HepG2 (cell line): ENCODE measurements around the gene C2orf92. TPM values are rescaled to one million over a fixed set of nuclear protein-coding genes. Genes with fewer than 3 reads are reported as not detected.
A peak's percentile ranks its signal among the peaks of the same experiment; 100 is the strongest.

Source experiments
- HBP1 ChIP-seq: IDR thresholded peaks from 2 replicates; pipeline ENCODE4 v1.6.1; 2016; ENCODE audit warnings: low read depth, control low read depth
- HMG20A ChIP-seq: IDR thresholded peaks from 2 replicates; pipeline ENCODE4 v1.6.1; 2016; ENCODE audit warnings: borderline replicate concordance
- HNRNPL ChIP-seq: fragments of 200-400 bp; formaldehyde crosslinking; IDR thresholded peaks from 2 replicates; pipeline ENCODE4 v1.6.1; 2017; ENCODE audit warnings: mild to moderate bottlenecking, low read depth, low read length
- KIAA2018 ChIP-seq: sonication (generic); formaldehyde crosslinking; IDR thresholded peaks from 2 replicates; pipeline ENCODE4 v1.5.0; 2020; ENCODE audit warnings: mild to moderate bottlenecking, missing genetic modification reagents, borderline replicate concordance
- MXD3 ChIP-seq: IDR thresholded peaks from 2 replicates; pipeline ENCODE4 v1.6.1; 2016; ENCODE audit warnings: mild to moderate bottlenecking, missing biosample characterization, missing genetic modification reagents
- SALL1 ChIP-seq: sonication (generic); formaldehyde crosslinking; IDR thresholded peaks from 2 replicates; pipeline ENCODE4 v1.8.0; 2022; ENCODE audit warnings: mild to moderate bottlenecking, missing genetic modification reagents
- SNRNP70 ChIP-seq: fragments of 200-400 bp; formaldehyde crosslinking; IDR thresholded peaks from 2 replicates; pipeline ENCODE4 v1.6.1; 2017; ENCODE audit warnings: mild to moderate bottlenecking, low read depth, low read length, moderate library complexity
- TEAD3 ChIP-seq: optimal IDR thresholded peaks from 2 replicates; pipeline ENCODE3; 2016; ENCODE audit warnings: borderline replicate concordance
- TIGD3 ChIP-seq: sonication (generic); formaldehyde crosslinking; IDR thresholded peaks from 2 replicates; pipeline ENCODE4 v1.5.1; 2020; ENCODE audit warnings: mild to moderate bottlenecking, missing genetic modification reagents, borderline replicate concordance
- ZBTB26 ChIP-seq: IDR thresholded peaks from 2 replicates; pipeline ENCODE4 v1.6.1; 2016; ENCODE audit warnings: missing compliant biosample characterization, missing genetic modification reagents, borderline replicate concordance
- ZFP90 ChIP-seq: sonication (generic); formaldehyde crosslinking; IDR thresholded peaks from 2 replicates; pipeline ENCODE4 v1.8.0; 2022; ENCODE audit warnings: missing genetic modification reagents, mild to moderate bottlenecking, inconsistent platforms, borderline replicate concordance
- ZNF10 ChIP-seq: sonication (generic); formaldehyde crosslinking; IDR thresholded peaks from 2 replicates; pipeline ENCODE4 v1.4.0; 2020; ENCODE audit warnings: mild to moderate bottlenecking, low read depth, missing genetic modification reagents, borderline replicate concordance
- ZNF124 ChIP-seq: sonication (generic); formaldehyde crosslinking; IDR thresholded peaks from 2 replicates; pipeline ENCODE4 v1.4.0; 2020; ENCODE audit warnings: missing genetic modification reagents
- ZNF232 ChIP-seq: sonication (generic); formaldehyde crosslinking; IDR thresholded peaks from 2 replicates; pipeline ENCODE4 v1.4.0; 2020; ENCODE audit warnings: missing genetic modification reagents, borderline replicate concordance
- ZNF543 ChIP-seq: sonication (generic); formaldehyde crosslinking; IDR thresholded peaks from 2 replicates; pipeline ENCODE4 v1.4.0; 2020; ENCODE audit warnings: mild to moderate bottlenecking, missing genetic modification reagents
- ZNF616 ChIP-seq: sonication (generic); formaldehyde crosslinking; IDR thresholded peaks from 2 replicates; pipeline ENCODE4 v1.5.0; 2020; ENCODE audit warnings: low read depth, mild to moderate bottlenecking, missing genetic modification reagents
- polyA plus RNA-seq, 8 experiments: library from polyadenylated mRNA; depleted of rRNA in 3 of 8; stranded (reverse) in 7 of 8; unstranded in 1 of 8; fragments of >200 nt; fragmentation: Illumina TruSeq in 4 of 8; extraction: Trizol in 4 of 8; gene quantifications; 2 replicates each; pipeline versions ENCODE4 v1.2.1 to v1.2.3, GENCODE V29; 2011 to 2016; ENCODE audit warnings: low read depth in 4 of 8, missing spikeins in 1 of 8, mixed read lengths in 1 of 8; ENCODE audit not compliant: insufficient read depth in 1 of 8
- total RNA-seq, 5 experiments: library from RNA; depleted of rRNA; stranded (reverse); fragments of >200 nt; fragmentation: Illumina TruSeq; extraction: Trizol; gene quantifications; 2 replicates each; pipeline ENCODE4 v1.2.3, GENCODE V29; 2016; ENCODE audit warnings: low read depth in 1 of 5

C2orf92 gene
- total and polyA plus RNA-seq, 2 of the 13 experiments (the other 11 are each of a cell fraction or from before 2014, with no cell fraction given) = 4.9 to 5.0 TPM

GRCh38 chr2:97699765-97700444, 30.4 kb downstream of the C2orf92 start (continued):
- TF ChIP-seq ZNF616 (CRISPR knock-in tag) = no peak
- TF ChIP-seq KIAA2018 (CRISPR knock-in tag) = no peak
- peak; percentile 7 for TF ChIP-seq TEAD3 (CRISPR knock-in tag)
- TF ChIP-seq SNRNP70 = no peak
- TF ChIP-seq ZNF232 (CRISPR knock-in tag) = no peak
- TF ChIP-seq ZFP90 (CRISPR knock-in tag) = no peak
- no peak for TF ChIP-seq MXD3 (CRISPR knock-in tag)
- no peak for TF ChIP-seq HNRNPL
- TF ChIP-seq ZNF124 (CRISPR knock-in tag) = no peak
- TF ChIP-seq ZNF10 (CRISPR knock-in tag) = no peak
- TF ChIP-seq ZBTB26 (CRISPR knock-in tag) = no peak
- TF ChIP-seq HBP1 (CRISPR knock-in tag) = no peak
- no peak for TF ChIP-seq TIGD3 (CRISPR knock-in tag)
- no peak for TF ChIP-seq ZNF543 (CRISPR knock-in tag)
- no peak for TF ChIP-seq HMG20A
- 0 out of 2 replicates have a peak, but pooled peaks have one; percentile 21 for TF ChIP-seq SALL1 (CRISPR knock-in tag)
